ENCODE measurements around the gene ARHGAP35. TPM values are rescaled to one million over a fixed set of nuclear protein-coding genes. Genes with fewer than 3 reads are reported as not detected.

The ARHGAP35 gene
- total RNA-seq, 2 experiments from 2014 or later: 24.7 to 25.5 TPM

DNA sequence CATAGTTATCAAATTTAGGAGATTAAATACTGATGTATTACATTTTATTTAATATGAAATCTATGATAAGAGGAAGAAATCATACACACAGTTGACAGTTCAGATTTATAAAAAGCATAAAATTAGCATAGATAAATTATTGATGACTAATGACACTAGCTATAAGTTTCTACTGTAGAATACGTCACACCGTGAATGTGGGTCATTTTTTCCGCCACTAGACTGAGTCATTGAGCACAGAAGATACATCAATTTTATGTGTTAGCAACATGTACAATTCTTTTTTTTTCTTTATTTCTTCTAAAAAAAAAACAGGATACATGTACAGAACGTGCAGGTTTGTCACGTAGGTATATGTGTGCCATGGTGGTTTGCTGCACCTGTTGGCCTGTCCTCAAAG lies 32.3 kb upstream of the ARHGAP35 start:
- peaks cover 17% of the 10 kb centered on the region for H3K4me1 Mint-ChIP-seq
- POLR2A ChIA-PET: interaction anchor here (0.7 kb wide), 1 partner anchor 111 kb away, joined by 6 read pairs; no protein-coding TSS in a partner anchor
- no peaks in the 10 kb centered on the region for H3K9me3 Mint-ChIP-seq
- no peak overlapping the region for H3K27ac Mint-ChIP-seq
- CTCF ChIA-PET: interaction anchor here (0.6 to 4.7 kb wide), 6 partner anchors 12 to 226 kb away, joined by 3 to 28 read pairs (median 4); no protein-coding TSS in a partner anchor
- H3K36me3 Mint-ChIP-seq (ENCODE audit: low read depth): no peaks in the 10 kb centered on the region
- H3K4me3 Mint-ChIP-seq: no peak overlapping the region
- no peaks in the 10 kb centered on the region for H3K27me3 Mint-ChIP-seq
- DNase-seq: no peak

- POLR2A ChIA-PET: no interaction called here
Observed at GRCh38 chr19:46830864-46831263, 29.9 kb upstream of the ARHGAP35 start.

GRCh38 chr19:46834121-46834520 lies 26.7 kb upstream of the ARHGAP35 start:
- no peak for DNase-seq
- peaks cover 1% of the 10 kb centered on the region for H3K4me1 Mint-ChIP-seq
- H3K4me3 Mint-ChIP-seq: no peak overlapping the region
- no peaks in the 10 kb centered on the region for H3K27me3 Mint-ChIP-seq
- ChIA-PET CTCF (interaction anchor here (0.6 to 1.5 kb wide), 4 partner anchors 28 to 184 kb away, joined by 3 to 4 read pairs (median 4); no protein-coding TSS in a partner anchor), POLR2A (no interaction called here)
- H3K9me3 Mint-ChIP-seq: no peaks in the 10 kb centered on the region
- peak overlapping the region; percentile 37 for H3K27ac Mint-ChIP-seq
- peaks cover 4% of the 10 kb centered on the region for H3K36me3 Mint-ChIP-seq (ENCODE audit: low read depth)

More at GRCh38 chr19:46830864-46831263, 29.9 kb upstream of the ARHGAP35 start:
- Mint-ChIP-seq H3K27me3 (no peaks in the 10 kb centered on the region), H3K9me3 (no peaks in the 10 kb centered on the region), H3K27ac (no peak overlapping the region), H3K4me3 (no peak overlapping the region), H3K36me3 (ENCODE audit: low read depth) (no peaks in the 10 kb centered on the region), H3K4me1 (peaks cover 5% of the 10 kb centered on the region)
- CTCF ChIA-PET: interaction anchor here (1.1 to 4.7 kb wide), 4 partner anchors 9 to 102 kb away, joined by 3 to 28 read pairs (median 6); no protein-coding TSS in a partner anchor
- DNase-seq: no peak

- H3K36me3 Mint-ChIP-seq (ENCODE audit: low read depth): peaks cover 4% of the 10 kb centered on the region
- no peaks in the 10 kb centered on the region for H3K9me3 Mint-ChIP-seq
- H3K4me3 Mint-ChIP-seq: no peak overlapping the region
- no peak overlapping the region for H3K27ac Mint-ChIP-seq
- no peaks in the 10 kb centered on the region for H3K27me3 Mint-ChIP-seq
- H3K4me1 Mint-ChIP-seq: no peaks in the 10 kb centered on the region
- POLR2A ChIA-PET: no interaction called here
- CTCF ChIA-PET: interaction anchor here (1.5 kb wide), 1 partner anchor 51 kb away, joined by 3 read pairs; no protein-coding TSS in a partner anchor
- no peak for DNase-seq
Observed at GRCh38 chr19:46834984-46835383, 25.8 kb upstream of the ARHGAP35 start.

- H3K27me3 Mint-ChIP-seq: no peaks in the 10 kb centered on the region
- H3K36me3 Mint-ChIP-seq (ENCODE audit: low read depth): peaks cover 10% of the 10 kb centered on the region
- H3K27ac Mint-ChIP-seq: no peak overlapping the region
- H3K4me3 Mint-ChIP-seq: no peak overlapping the region
- ChIA-PET POLR2A (no interaction called here), CTCF (interaction anchor here (0.6 to 3.6 kb wide), 5 partner anchors 13 to 130 kb away, joined by 5 to 35 read pairs (median 10); partner anchors contain the start of gene AP2S1)
- no peak for DNase-seq
- H3K4me1 Mint-ChIP-seq: peaks cover 5% of the 10 kb centered on the region
- H3K9me3 Mint-ChIP-seq: no peaks in the 10 kb centered on the region
Observed at GRCh38 chr19:46838160-46838559, 22.6 kb upstream of the ARHGAP35 start.

GRCh38 chr19:46839752-46840497 lies 20.9 kb upstream of the ARHGAP35 start:
- H3K36me3 Mint-ChIP-seq (ENCODE audit: low read depth): peaks cover 16% of the 10 kb centered on the region
- no peak for DNase-seq
- CTCF ChIA-PET: interaction anchor here (0.6 to 3.9 kb wide), 40 partner anchors 9 to 670 kb away, joined by 3 to 42 read pairs (median 4); partner anchors contain the start of genes AP2S1, NPAS1 and SLC1A5
- no peak overlapping the region for H3K4me3 Mint-ChIP-seq
- H3K27ac Mint-ChIP-seq: no peak overlapping the region
- POLR2A ChIA-PET: no interaction called here
- peaks cover 5% of the 10 kb centered on the region for H3K4me1 Mint-ChIP-seq
- H3K9me3 Mint-ChIP-seq: no peaks in the 10 kb centered on the region
- no peaks in the 10 kb centered on the region for H3K27me3 Mint-ChIP-seq

- Mint-ChIP-seq H3K27me3 (no peaks in the 10 kb centered on the region), H3K36me3 (ENCODE audit: low read depth) (peaks cover 16% of the 10 kb centered on the region), H3K4me1 (peaks cover 5% of the 10 kb centered on the region), H3K27ac (no peak overlapping the region), H3K4me3 (no peak overlapping the region), H3K9me3 (no peaks in the 10 kb centered on the region)
- CTCF ChIA-PET: interaction anchor here (0.6 to 3.9 kb wide), 44 partner anchors 9 to 669 kb away, joined by 3 to 42 read pairs (median 4); partner anchors contain the start of genes AP2S1, NPAS1 and SLC1A5
- DNase-seq: peak; percentile 58
- POLR2A ChIA-PET: interaction anchor here (0.5 kb wide), 1 partner anchor 92 kb away, joined by 3 read pairs; no protein-coding TSS in a partner anchor
Observed at GRCh38 chr19:46840498-46840942, 20.3 kb upstream of the ARHGAP35 start.

DNA sequence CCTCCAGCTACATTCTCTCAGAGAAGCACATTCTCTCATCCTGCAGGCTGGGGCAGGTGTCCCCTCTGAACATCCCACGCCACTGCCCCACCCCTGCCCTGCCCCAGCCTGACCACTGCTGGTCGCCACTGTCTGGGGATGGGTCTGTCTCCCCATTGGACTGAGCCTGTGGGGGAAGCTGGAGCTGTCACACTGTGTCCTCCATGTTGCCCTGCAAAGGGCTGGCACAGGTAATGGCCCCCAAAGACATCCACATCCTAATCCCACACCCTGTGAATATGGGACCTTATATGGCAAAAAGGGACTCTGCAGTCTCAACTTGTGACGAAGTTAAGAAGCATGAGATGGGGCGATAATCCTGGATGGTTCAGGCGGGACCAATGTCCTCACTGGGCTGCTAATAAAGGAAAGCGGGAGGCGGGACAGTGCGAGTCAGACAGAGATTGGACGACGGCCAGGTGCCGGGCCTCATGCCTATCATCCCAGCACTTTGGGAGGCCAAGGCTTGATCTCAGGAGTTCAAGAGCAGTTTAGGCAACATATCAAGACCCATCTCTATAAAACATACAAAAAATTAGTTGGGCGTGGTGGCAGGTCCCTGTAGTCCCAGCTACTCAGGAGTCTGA lies 19.2 kb upstream of the ARHGAP35 start:
- Mint-ChIP-seq H3K9me3 (no peaks in the 10 kb centered on the region), H3K27ac (no peak overlapping the region), H3K4me3 (no peak overlapping the region), H3K36me3 (ENCODE audit: low read depth) (peaks cover 20% of the 10 kb centered on the region), H3K4me1 (peaks cover 7% of the 10 kb centered on the region), H3K27me3 (no peaks in the 10 kb centered on the region)
- POLR2A ChIA-PET: no interaction called here
- no peak for DNase-seq
- CTCF ChIA-PET: interaction anchor here (1.1 to 3.9 kb wide), 13 partner anchors 12 to 253 kb away, joined by 3 to 42 read pairs (median 6); no protein-coding TSS in a partner anchor

DNA sequence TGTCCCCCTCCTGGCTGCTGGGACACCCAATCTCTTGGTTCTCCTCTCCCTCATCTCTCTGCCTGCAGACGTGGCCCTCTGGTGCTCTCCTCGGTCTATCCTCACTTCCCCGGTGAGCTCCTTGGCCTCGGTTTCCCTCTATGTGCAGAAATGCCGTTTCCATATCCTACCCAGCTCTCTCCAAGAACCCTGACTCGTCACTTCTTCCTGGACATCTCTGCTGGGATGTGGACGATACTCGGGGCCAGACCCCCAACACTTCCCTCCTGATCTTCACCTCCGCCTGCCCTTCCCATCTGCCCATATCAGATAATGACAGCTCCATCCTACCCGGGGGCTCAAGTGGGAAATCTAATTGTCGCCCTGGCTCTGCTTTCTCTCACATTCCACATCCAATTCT lies 18.0 kb upstream of the ARHGAP35 start:
- CTCF ChIA-PET: interaction anchor here (0.8 to 3.9 kb wide), 3 partner anchors 46 to 91 kb away, joined by 3 to 42 read pairs (median 3); no protein-coding TSS in a partner anchor

DNA sequence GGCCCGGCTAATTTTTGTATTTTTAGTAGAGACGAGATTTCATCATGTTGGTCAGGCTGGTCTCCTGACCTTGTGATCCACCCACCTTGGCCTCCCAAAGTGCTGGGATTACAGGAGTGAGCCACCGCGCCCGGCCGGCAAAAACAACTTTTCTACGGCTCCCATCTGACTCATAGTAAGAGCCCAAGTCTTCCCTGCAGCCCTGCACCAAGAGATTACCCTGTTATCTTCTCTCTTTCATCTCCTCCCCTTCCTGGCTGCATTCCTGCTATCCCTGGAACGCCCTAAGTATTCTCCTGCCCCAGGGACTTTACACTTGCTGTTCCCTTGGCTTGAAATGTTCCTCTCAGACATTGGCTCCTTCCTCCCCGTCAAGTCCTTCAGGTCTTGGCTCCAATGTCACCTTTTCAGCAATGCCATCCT lies 16.7 kb upstream of the ARHGAP35 start:
- ChIA-PET CTCF (interaction anchor here (0.6 to 1.1 kb wide), 4 partner anchors 15 to 231 kb away, joined by 3 read pairs; no protein-coding TSS in a partner anchor), POLR2A (interaction anchor here (0.6 kb wide), 1 partner anchor 68 kb away, joined by 3 read pairs; no protein-coding TSS in a partner anchor)

More for the DNA sequence above, 18.0 kb upstream of the ARHGAP35 start:
- POLR2A ChIA-PET: no interaction called here
- Mint-ChIP-seq H3K4me3 (no peak overlapping the region), H3K9me3 (no peaks in the 10 kb centered on the region), H3K27ac (no peak overlapping the region), H3K4me1 (peaks cover 12% of the 10 kb centered on the region), H3K36me3 (ENCODE audit: low read depth) (peaks cover 25% of the 10 kb centered on the region), H3K27me3 (no peaks in the 10 kb centered on the region)
- DNase-seq: no peak

DNA sequence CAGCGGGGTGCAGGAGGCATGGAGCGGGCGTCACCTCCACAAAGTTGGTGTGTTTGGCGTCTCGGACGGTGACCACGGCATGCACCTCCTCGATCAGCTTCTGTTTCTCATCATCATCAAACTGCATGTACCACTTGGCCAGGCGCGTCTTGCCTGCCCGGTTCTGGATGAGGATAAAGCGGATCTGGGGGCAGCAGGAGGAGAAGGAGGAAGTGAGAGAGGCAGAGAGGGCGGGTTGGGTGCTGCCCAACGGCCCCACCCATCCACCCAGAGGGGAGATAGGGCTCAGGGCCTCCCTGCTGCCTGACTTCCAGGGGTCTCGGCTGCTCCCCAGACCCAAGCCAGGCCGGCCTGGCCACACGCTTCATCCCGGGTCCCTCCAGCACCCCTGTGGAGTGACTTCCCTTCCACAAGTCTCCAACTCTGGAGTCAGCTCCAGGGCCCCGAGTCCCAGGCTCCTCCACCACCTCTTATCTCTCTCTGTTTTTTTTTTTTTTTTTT lies 14.8 kb upstream of the ARHGAP35 start:
- H3K27ac Mint-ChIP-seq: no peak overlapping the region
- no peak for DNase-seq
- H3K9me3 Mint-ChIP-seq: no peaks in the 10 kb centered on the region
- no peaks in the 10 kb centered on the region for H3K27me3 Mint-ChIP-seq
- peaks cover 22% of the 10 kb centered on the region for H3K36me3 Mint-ChIP-seq (ENCODE audit: low read depth)
- CTCF ChIA-PET: no interaction called here
- no peak overlapping the region for H3K4me3 Mint-ChIP-seq
- peaks cover 26% of the 10 kb centered on the region for H3K4me1 Mint-ChIP-seq
- POLR2A ChIA-PET: no interaction called here

More for the DNA sequence above, 16.7 kb upstream of the ARHGAP35 start:
- Mint-ChIP-seq H3K4me3 (no peak overlapping the region), H3K4me1 (peaks cover 13% of the 10 kb centered on the region), H3K9me3 (no peaks in the 10 kb centered on the region), H3K27ac (no peak overlapping the region), H3K27me3 (no peaks in the 10 kb centered on the region), H3K36me3 (ENCODE audit: low read depth) (peaks cover 22% of the 10 kb centered on the region)
- DNase-seq: no peak

GRCh38 chr19:46847528-46847927 lies 13.3 kb upstream of the ARHGAP35 start:
- ChIA-PET POLR2A (no interaction called here), CTCF (interaction anchor here (0.7 kb wide), 1 partner anchor 467 kb away, joined by 3 read pairs; no protein-coding TSS in a partner anchor)
- DNase-seq: no peak
- H3K9me3 Mint-ChIP-seq: no peaks in the 10 kb centered on the region
- H3K36me3 Mint-ChIP-seq (ENCODE audit: low read depth): peaks cover 18% of the 10 kb centered on the region
- H3K27me3 Mint-ChIP-seq: peaks cover 1% of the 10 kb centered on the region
- H3K4me3 Mint-ChIP-seq: no peak overlapping the region
- no peak overlapping the region for H3K27ac Mint-ChIP-seq
- H3K4me1 Mint-ChIP-seq: peaks cover 24% of the 10 kb centered on the region

All from activated CD4-positive, alpha-beta T cell treated with anti-CD3 and anti-CD28 coated beads, Interleukin-2, amount 10 ng/mL, durations not matched to agents 7 days and 5 days (primary cell).